Fibroblast of skin of left quadriceps (primary cell): ENCODE measurements around the gene BLOC1S6.
A peak's percentile ranks its signal among the peaks of the same experiment; 100 is the strongest.

Experiments
- DNase-seq, 2 experiments: peaks; one replicate each; pipeline ENCODE4 v3.0.0-alpha.2; 2013; ENCODE audit warnings: low read depth in 2 of 2

BLOC1S6 gene

GRCh38 chr15:45587095-45587862, at the start of gene BLOC1S6:
TSS of gene BLOC1S6 (plus strand) at chr15:45587379. CDS start at chr15:45587444, 65 bp downstream.
- peak; percentile 79 to 81 for DNase-seq

GRCh38 chr15:45539680-45540079, 47.5 kb upstream of the BLOC1S6 start:
- no peak for DNase-seq

GRCh38 chr15:45540531-45540930, 46.6 kb upstream of the BLOC1S6 start:
- DNase-seq = no peak

- no peak for DNase-seq
Measured at GRCh38 chr15:45543051-45543450, 44.1 kb upstream of the BLOC1S6 start.

- no peak for DNase-seq
Measured at GRCh38 chr15:45544266-45545023, 42.7 kb upstream of the BLOC1S6 start.

- no peak for DNase-seq
Measured at GRCh38 chr15:45546789-45547188, 40.4 kb upstream of the BLOC1S6 start.

- no peak for DNase-seq
Measured at GRCh38 chr15:45548753-45549520, 38.2 kb upstream of the BLOC1S6 start.

- DNase-seq = peak; percentile 66 to 75
Measured at GRCh38 chr15:45549541-45550220, 37.5 kb upstream of the BLOC1S6 start.

- DNase-seq = peak; percentile 12 to 29
Measured at GRCh38 chr15:45550436-45550835, 36.7 kb upstream of the BLOC1S6 start.

GRCh38 chr15:45551676-45552075, 35.5 kb upstream of the BLOC1S6 start:
- DNase-seq = no peak

GRCh38 chr15:45555934-45556608, 31.1 kb upstream of the BLOC1S6 start:
- DNase-seq = no peak

GRCh38 chr15:45572617-45573016, 14.6 kb upstream of the BLOC1S6 start:
- no peak for DNase-seq

GRCh38 chr15:45573961-45574629, 13.1 kb upstream of the BLOC1S6 start:
- no peak for DNase-seq

GRCh38 chr15:45581919-45582318, 5.3 kb upstream of the BLOC1S6 start:
- DNase-seq = no peak

GRCh38 chr15:45583731-45584639, 3.2 kb upstream of the BLOC1S6 start:
- no peak for DNase-seq

- DNase-seq = no peak
Measured at GRCh38 chr15:45585069-45585791, 1.9 kb upstream of the BLOC1S6 start.

GRCh38 chr15:45586125-45586524, 1.1 kb upstream of the BLOC1S6 start:
- no peak for DNase-seq

GRCh38 chr15:45586601-45587094, 531 bp upstream of the BLOC1S6 start:
- DNase-seq = no peak

- no peak for DNase-seq
Measured at GRCh38 chr15:45587863-45588170, 638 bp downstream of the BLOC1S6 start.
